Mesothelial cell of epicardium (in vitro differentiated cells): ENCODE data around the gene LVRN. TPM values are rescaled to one million over a fixed set of nuclear protein-coding genes. Genes with fewer than 3 reads are reported as not detected.
"Not testable (repeated sequence)": the region's sequence is repeated elsewhere in the genome, so short reads cannot be mapped to it uniquely, and the experiment has no call there.

Source experiments
- DNase-seq, 2 experiments: peaks; one replicate each; pipeline ENCODE4 v3.0.0; 2021; ENCODE audit warnings: low spot score in 2 of 2; ENCODE audit not compliant: unreplicated experiment in 2 of 2
- H3K27ac Mint-ChIP-seq: 2 replicates; pipeline ENCODE4 v1.8.0; 2021; ENCODE audit warnings: mixed read lengths
- H3K27me3 Mint-ChIP-seq: 2 replicates; pipeline ENCODE4 v1.8.0; 2021; ENCODE audit warnings: low read depth, mixed read lengths
- H3K36me3 Mint-ChIP-seq: 2 replicates; pipeline ENCODE4 v1.8.0; 2021; ENCODE audit warnings: mixed read lengths
- H3K4me1 Mint-ChIP-seq: 2 replicates; pipeline ENCODE4 v1.8.0; 2021; ENCODE audit warnings: mixed read lengths
- H3K4me3 Mint-ChIP-seq: 2 replicates; pipeline ENCODE4 v1.8.0; 2021; ENCODE audit warnings: mild to moderate bottlenecking, moderate library complexity, mixed read lengths
- H3K9me3 Mint-ChIP-seq: 2 replicates; pipeline ENCODE4 v1.8.0; 2021; ENCODE audit warnings: mixed read lengths
- CTCF ChIP-seq: fragments of 200-600 bp; sonication (generic); IDR thresholded peaks from one replicate; pipeline ENCODE4 v1.5.0; 2021; ENCODE audit warnings: antibody characterized with exemption; ENCODE audit not compliant: unreplicated experiment
- total RNA-seq: library from RNA; stranded (reverse); gene quantifications from 3 replicates; pipeline ENCODE4 v1.2.1, GENCODE V29; 2021

Gene LVRN
- 0.25 to 0.35 TPM (median 0.25 TPM) in 3 replicates for total RNA-seq

GRCh38 chr5:115962239-115962564 lies at the start of gene LVRN:
Gene LVRN, plus strand, starts transcription at chr5:115962475. Its CDS starts 143 bp downstream, at chr5:115962618.
- no peaks in the 10 kb centered on the region for H3K36me3 Mint-ChIP-seq
- no peak within 1 kb of the TSS for H3K27ac Mint-ChIP-seq
- H3K9me3 Mint-ChIP-seq, result peaks cover 10% of the 10 kb centered on the region
- H3K4me3 Mint-ChIP-seq, result peak within 1 kb of the TSS; percentile 56
- DNase-seq, result no peak
- H3K4me1 Mint-ChIP-seq, result no peaks in the 10 kb centered on the region
- TF ChIP-seq CTCF, result no peak
- H3K27me3 Mint-ChIP-seq, result peaks cover 79% of the 10 kb centered on the region

GRCh38 chr5:115913623-115914400 lies 48.5 kb upstream of the LVRN start:
- not testable (repeated sequence) for H3K36me3 Mint-ChIP-seq, H3K9me3 Mint-ChIP-seq, H3K4me3 Mint-ChIP-seq, H3K27me3 Mint-ChIP-seq, DNase-seq, H3K4me1 Mint-ChIP-seq
- peak overlapping the region; percentile 40 for H3K27ac Mint-ChIP-seq

GRCh38 chr5:115920171-115920725 lies 42.0 kb upstream of the LVRN start:
- no peak for DNase-seq
- TF ChIP-seq CTCF, result no peak
- H3K27me3 Mint-ChIP-seq, result no peaks in the 10 kb centered on the region
- no peaks in the 10 kb centered on the region for H3K9me3 Mint-ChIP-seq
- peaks cover 3% of the 10 kb centered on the region for H3K4me1 Mint-ChIP-seq
- H3K4me3 Mint-ChIP-seq, result no peak overlapping the region
- H3K27ac Mint-ChIP-seq, result no peak overlapping the region
- H3K36me3 Mint-ChIP-seq, result no peaks in the 10 kb centered on the region

GRCh38 chr5:115928578-115929407 lies 33.5 kb upstream of the LVRN start:
- not testable (repeated sequence) for H3K36me3 Mint-ChIP-seq, H3K4me3 Mint-ChIP-seq, DNase-seq, H3K27ac Mint-ChIP-seq, H3K9me3 Mint-ChIP-seq, H3K4me1 Mint-ChIP-seq, H3K27me3 Mint-ChIP-seq

GRCh38 chr5:115930171-115930570 lies 32.1 kb upstream of the LVRN start:
- H3K4me3 Mint-ChIP-seq, H3K27ac Mint-ChIP-seq, H3K9me3 Mint-ChIP-seq, DNase-seq, H3K4me1 Mint-ChIP-seq, H3K36me3 Mint-ChIP-seq, H3K27me3 Mint-ChIP-seq: not testable (repeated sequence)

- Mint-ChIP-seq H3K9me3 (no peaks in the 10 kb centered on the region), H3K36me3 (no peaks in the 10 kb centered on the region), H3K27ac (no peak overlapping the region), H3K4me1 (no peaks in the 10 kb centered on the region), H3K4me3 (no peak overlapping the region), H3K27me3 (no peaks in the 10 kb centered on the region)
- DNase-seq, result no peak
- no peak for TF ChIP-seq CTCF
Measured at GRCh38 chr5:115930630-115931337, 31.5 kb upstream of the LVRN start.
